Activated CD8-positive, alpha-beta memory T cell treated with anti-CD3 and anti-CD28 coated beads, Interleukin-2, amount 50 U/mL, for 24 hours (primary cell): Measurements from ENCODE around the gene CAMK2G.
"Not testable (repeated sequence)": the region's sequence is repeated elsewhere in the genome, so short reads cannot be mapped to it uniquely, and the experiment has no call there.

ENCODE experiments used
- DNase-seq: peaks from one replicate; pipeline ENCODE4 v3.0.0-alpha.2; 2020; ENCODE audit errors: extremely low read depth

Gene CAMK2G

GRCh38 chr10:73793456-73793855 lies 80.9 kb downstream of the CAMK2G start:
- DNase-seq: no peak

GRCh38 chr10:73791871-73792400 lies 82.4 kb downstream of the CAMK2G start:
- DNase-seq: no peak

GRCh38 chr10:73790886-73791625 lies 83.3 kb downstream of the CAMK2G start:
- no peak for DNase-seq

GRCh38 chr10:73789659-73790055 lies 84.7 kb downstream of the CAMK2G start:
- no peak for DNase-seq

- no peak for DNase-seq
Measured at GRCh38 chr10:73788864-73789658, 85.3 kb downstream of the CAMK2G start.

- not testable (repeated sequence) for DNase-seq
Measured at GRCh38 chr10:73787031-73787800, 87.1 kb downstream of the CAMK2G start.

GRCh38 chr10:73786512-73786885 lies 87.9 kb downstream of the CAMK2G start:
- no peak for DNase-seq

GRCh38 chr10:73785721-73786511 lies 88.4 kb downstream of the CAMK2G start:
- no peak for DNase-seq

- peak; percentile 66 for DNase-seq
Measured at GRCh38 chr10:73785211-73785720, 89.1 kb downstream of the CAMK2G start, which contains the start of gene ZSWIM8. ZSWIM8 (plus strand) TSS chr10:73785606; CDS start chr10:73785879, 273 bp downstream.

GRCh38 chr10:73782749-73783085 lies 91.6 kb downstream of the CAMK2G start:
- DNase-seq: no peak

GRCh38 chr10:73781879-73782748 lies 92.2 kb downstream of the CAMK2G start, which contains the start of gene CHCHD1:
CHCHD1 (plus strand) TSS chr10:73782048; CDS start chr10:73782076, 28 bp downstream.
- peak; percentile 83 for DNase-seq

GRCh38 chr10:73781548-73781878 lies 92.8 kb downstream of the CAMK2G start:
- no peak for DNase-seq

- no peak for DNase-seq
Measured at GRCh38 chr10:73780966-73781365, 93.4 kb downstream of the CAMK2G start.

GRCh38 chr10:73780301-73780700 lies 94.1 kb downstream of the CAMK2G start:
- no peak for DNase-seq

- DNase-seq: no peak
Measured at GRCh38 chr10:73779539-73780197, 94.7 kb downstream of the CAMK2G start.

GRCh38 chr10:73779018-73779417 lies 95.3 kb downstream of the CAMK2G start:
- DNase-seq: no peak

- no peak for DNase-seq
Measured at GRCh38 chr10:73774637-73775036, 99.7 kb downstream of the CAMK2G start.

GRCh38 chr10:73773152-73773879 lies 101.0 kb downstream of the CAMK2G start:
- DNase-seq: no peak
